ENCODE data around the gene ZNF83.
"Not testable (repeated sequence)": the region's sequence is repeated elsewhere in the genome, so short reads cannot be mapped to it uniquely, and the experiment has no call there.

Gene ZNF83

DNA sequence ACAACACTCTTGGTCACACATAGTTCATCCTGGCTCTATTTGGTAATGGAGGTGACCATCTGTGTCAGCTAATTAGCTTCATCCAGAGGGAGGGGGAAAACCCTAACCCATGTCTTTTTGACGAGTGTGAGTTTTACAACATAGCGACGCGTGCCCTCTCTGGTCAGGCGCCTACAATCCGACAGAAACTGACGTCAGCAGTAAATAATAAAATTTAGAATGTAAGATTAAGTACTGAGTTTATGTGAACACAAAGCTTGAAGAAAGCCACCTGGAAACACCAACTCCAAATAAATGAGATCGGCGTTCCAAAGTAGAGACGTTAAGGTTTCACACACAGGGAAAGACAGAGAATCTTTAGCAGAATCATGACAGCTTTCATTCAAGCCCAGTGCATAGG lies 1.8 kb upstream of the ZNF83 start:
- DNase-seq (ENCODE audit: low read depth), result no peak

GRCh38 chr19:52638601-52639000 lies 446 bp upstream of the ZNF83 start:
- DNase-seq (ENCODE audit: low read depth), result no peak

DNA sequence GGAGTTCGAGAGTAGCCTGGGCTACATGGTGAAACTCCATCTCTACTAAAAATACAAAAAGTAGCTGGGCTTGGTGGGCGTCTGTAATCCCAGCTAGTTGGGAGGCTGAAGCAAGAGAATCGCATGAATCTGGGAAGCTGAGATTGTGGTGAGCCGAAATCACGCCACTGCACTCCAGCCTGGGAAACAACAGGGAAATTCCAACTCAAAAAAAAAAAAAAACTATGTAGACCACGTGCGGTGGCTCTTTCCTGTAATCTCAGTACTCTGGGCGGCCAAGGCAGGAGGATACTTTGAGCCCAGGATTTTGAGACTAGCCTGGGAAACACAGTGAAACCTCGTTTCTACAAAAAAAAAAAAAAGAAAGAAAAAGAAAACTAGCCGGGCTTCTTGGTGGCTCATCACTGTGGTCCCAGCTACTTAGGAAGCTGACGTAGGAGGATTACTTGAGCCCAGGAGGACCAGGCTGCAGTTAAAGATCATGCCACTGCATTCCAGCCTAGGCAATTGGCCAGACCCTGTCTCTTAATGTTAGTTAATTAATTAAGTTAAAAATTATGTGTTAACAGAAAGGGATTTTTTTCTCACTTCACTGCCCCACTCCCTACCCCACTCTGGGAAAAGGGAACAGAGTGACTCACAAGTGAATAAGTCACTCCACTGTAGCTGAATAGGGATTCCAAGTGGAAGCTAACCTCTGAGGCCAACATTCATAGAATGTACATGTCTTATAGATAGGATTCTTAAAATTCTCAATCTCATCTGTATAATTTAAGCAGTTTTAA lies 2.2 kb downstream of the ZNF83 start:
- no peak for DNase-seq (ENCODE audit: low read depth)

GRCh38 chr19:52627441-52627840 lies 10.7 kb downstream of the ZNF83 start:
- DNase-seq (ENCODE audit: low read depth), result not testable (repeated sequence)

- no peak for DNase-seq (ENCODE audit: low read depth)
These were observed 11.2 kb downstream of the ZNF83 start for GRCh38 chr19:52626915-52627314.

DNA sequence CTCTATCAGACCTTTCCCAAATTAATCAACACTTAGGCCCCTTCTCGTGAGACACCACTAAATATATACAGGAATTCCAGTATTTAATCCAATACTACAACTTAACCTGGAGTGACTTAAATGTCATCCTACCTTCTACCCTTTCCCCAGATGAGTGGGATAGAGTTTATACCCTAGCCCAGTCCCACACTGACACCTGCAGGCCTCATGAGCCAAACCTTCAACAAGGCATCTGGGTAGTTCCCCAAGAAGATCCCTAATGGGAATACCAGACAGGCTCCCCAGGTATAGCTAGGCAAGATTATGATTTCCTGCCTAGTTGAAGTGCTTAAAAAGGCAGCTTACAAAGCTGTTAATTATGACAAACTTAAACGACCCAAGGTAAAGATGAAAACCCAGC lies 15.9 kb downstream of the ZNF83 start:
- no peak for DNase-seq (ENCODE audit: low read depth)

DNA sequence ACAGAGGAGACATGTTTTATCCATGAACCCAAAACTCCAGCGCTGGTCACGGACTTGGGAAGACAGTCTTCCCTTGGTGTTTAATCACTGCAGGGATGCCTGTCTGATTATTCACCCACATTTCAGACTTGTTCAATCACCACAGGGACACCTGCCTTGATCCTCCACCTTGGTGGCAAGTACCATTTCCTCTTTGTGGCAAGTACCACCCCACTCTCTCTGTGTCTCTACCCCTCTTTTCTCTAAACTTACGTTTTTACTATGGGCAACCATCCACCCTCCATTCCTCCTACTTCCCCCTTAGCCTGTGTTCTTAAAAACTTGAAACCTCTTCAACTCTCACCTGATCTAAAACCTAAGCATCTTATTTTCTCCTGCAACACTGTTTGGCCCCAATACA lies 16.8 kb downstream of the ZNF83 start:
- DNase-seq (ENCODE audit: low read depth), result no peak

DNA sequence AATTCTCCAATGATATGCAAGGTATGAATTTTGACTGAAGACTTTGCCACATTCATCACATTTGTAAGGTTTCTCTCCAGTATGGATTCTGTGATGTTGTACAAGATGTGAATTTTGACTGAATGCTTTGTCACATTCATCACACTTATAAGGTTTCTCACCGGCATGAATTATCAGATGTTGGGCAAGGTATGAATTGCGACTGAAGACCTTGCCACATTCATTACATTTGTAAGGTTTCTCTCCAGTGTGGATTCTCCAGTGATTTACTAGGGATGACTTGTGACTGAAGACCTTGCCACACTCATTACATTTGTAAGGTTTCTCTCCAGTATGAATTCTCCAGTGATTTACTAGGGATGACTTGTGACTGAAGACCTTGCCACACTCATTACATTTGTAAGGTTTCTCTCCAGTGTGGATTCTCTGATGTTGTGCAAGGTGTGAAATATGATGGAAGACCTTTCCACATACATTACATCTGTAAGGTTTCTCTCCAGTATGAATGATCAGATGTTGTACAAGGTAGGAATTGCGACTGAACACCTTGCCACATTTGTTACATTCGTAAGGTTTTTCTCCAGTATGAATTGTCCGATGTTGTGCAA lies 24.8 kb downstream of the ZNF83 start:
- DNase-seq (ENCODE audit: low read depth), result no peak

DNA sequence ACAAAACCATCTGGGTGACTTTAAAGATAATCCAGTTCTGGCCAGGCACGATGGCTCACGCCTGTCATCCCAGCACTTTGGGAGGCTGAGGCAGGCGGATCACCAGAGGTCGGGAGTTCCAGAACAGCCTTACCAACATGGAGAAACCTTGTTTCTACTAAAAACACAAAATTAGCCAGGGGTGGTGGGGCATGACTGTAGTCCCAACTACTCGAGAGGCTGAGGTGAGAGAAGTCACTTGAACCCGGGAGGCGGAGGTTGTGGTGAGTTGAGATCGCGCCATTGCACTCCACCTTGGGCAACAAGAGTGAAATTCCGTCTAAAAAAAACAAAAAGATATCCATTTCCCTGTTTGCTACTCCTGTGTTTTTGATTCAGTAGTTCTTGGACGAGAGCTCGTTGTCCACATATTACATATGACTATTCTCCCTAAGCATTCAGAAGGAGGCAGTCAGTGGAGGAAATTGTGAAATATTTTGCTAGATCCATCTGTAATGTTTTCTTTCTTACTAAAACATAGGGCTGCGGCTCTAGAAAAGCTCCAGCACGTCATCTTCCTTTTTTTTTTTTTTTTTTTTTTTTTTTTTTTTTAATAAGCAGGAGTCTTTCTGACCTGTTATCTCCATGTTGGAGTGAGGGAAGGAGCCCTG lies 34.5 kb downstream of the ZNF83 start:
- DNase-seq (ENCODE audit: low read depth), result no peak

DNA sequence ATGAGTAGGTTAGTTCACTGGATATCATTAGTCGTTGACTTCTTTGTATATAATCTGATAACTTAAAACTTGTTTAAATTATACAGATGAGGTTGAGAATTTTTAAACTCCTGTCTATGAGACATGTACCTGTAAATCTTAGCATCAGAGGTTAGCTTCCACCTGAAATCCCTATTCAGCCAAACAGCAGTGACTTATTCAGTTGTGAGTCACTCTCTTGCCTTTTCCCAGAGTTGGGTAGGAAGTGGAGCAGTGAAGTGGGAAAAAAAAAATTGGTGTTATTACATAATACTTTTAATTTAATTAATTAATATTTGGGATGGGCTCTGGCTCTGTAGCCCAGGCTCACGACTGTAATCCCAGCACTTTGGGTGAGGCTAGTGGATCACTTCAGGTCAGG lies 35.2 kb downstream of the ZNF83 start:
- no peak for DNase-seq (ENCODE audit: low read depth)

GRCh38 chr19:52601974-52602366 lies 36.2 kb downstream of the ZNF83 start:
- DNase-seq (ENCODE audit: low read depth), result not testable (repeated sequence)

- peak; percentile 89 for DNase-seq (ENCODE audit: low read depth)
These were observed 36.9 kb downstream of the ZNF83 start for GRCh38 chr19:52601025-52601973.

GRCh38 chr19:52600639-52601024 lies 37.5 kb downstream of the ZNF83 start:
- DNase-seq (ENCODE audit: low read depth), result peak; percentile 2

- DNase-seq (ENCODE audit: low read depth), result no peak
These were observed 38.9 kb downstream of the ZNF83 start for GRCh38 chr19:52599241-52599640.

DNA sequence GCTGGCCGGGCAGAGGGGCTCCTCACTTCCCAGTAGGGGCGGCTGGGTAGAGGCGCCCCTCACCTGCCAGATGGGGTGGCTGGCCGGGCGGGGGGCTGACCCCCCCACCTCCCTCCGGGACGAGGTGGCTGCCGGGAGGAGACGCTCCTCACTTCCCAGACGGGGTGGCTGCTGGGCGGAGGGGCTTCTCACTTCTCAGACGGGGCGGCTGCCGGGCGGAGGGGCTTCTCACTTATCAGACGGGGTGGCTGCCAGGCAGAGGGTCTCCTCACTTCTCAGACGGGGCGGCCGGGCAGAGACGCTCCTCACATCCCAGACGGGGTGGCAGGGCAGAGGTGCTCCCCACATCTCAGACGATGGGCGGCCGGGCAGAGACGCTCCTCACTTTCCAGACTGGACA lies 44.7 kb downstream of the ZNF83 start:
- DNase-seq (ENCODE audit: low read depth), result not testable (repeated sequence)

- DNase-seq (ENCODE audit: low read depth), result no peak
These were observed 45.9 kb downstream of the ZNF83 start for GRCh38 chr19:52592301-52592700.

- DNase-seq (ENCODE audit: low read depth), result no peak
These were observed 47.4 kb downstream of the ZNF83 start for GRCh38 chr19:52590728-52591127.

- DNase-seq (ENCODE audit: low read depth), result no peak
These were observed 52.6 kb downstream of the ZNF83 start for GRCh38 chr19:52585604-52586003.

- no peak for DNase-seq (ENCODE audit: low read depth)
These were observed 53.3 kb downstream of the ZNF83 start for GRCh38 chr19:52584736-52585440.

GRCh38 chr19:52570000-52570861 lies 67.9 kb downstream of the ZNF83 start, which contains the start of gene ZNF701:
Gene ZNF701, plus strand, starts transcription at chr19:52570287. Its CDS starts 3,861 bp downstream, at chr19:52574148.
- DNase-seq (ENCODE audit: low read depth), result peak; percentile 91
